ENCODE results near the gene SQOR. TPM values are rescaled to one million over a fixed set of nuclear protein-coding genes. Genes with fewer than 3 reads are reported as not detected.

Gene SQOR
- total RNA-seq, 2 donors from 2014 or later: 29.4 to 83.8 TPM

DNA sequence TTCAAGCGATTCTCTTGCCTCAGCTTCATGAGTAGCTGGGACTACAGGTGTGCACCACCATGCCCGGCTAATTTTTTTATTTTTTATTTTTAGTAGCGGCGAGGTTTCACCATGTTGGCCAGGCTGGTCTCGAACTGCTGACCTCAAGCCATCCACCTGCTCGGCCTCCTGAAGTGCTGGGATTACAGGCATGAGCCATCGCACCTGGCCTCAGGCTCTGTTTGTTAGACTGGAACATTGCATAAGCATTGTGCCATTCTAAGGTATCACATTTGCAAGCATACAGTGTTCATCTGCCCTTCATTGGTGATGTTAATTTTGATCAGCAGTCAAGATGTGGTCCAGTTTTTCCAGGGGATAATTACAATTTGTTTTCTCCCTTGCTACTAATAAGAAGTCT lies 43.0 kb downstream of the SQOR start:
- Histone ChIP-seq H3K4me3 (no peak overlapping the region), H3K36me3 (peaks cover 0 to 4% of the 10 kb centered on the region in 2 donors), H3K9me3 (no peaks in the 10 kb centered on the region), H3K27ac (no peak overlapping the region), H3K27me3 (replicated peaks; ENCODE audit: insufficient read depth) (no peaks in the 10 kb centered on the region), H3K4me1 (replicated peaks) (no peaks in the 10 kb centered on the region)
- 95% methylated on average over 7 of the region's 7 CpGs for WGBS
- TF ChIP-seq, protein P1, sequence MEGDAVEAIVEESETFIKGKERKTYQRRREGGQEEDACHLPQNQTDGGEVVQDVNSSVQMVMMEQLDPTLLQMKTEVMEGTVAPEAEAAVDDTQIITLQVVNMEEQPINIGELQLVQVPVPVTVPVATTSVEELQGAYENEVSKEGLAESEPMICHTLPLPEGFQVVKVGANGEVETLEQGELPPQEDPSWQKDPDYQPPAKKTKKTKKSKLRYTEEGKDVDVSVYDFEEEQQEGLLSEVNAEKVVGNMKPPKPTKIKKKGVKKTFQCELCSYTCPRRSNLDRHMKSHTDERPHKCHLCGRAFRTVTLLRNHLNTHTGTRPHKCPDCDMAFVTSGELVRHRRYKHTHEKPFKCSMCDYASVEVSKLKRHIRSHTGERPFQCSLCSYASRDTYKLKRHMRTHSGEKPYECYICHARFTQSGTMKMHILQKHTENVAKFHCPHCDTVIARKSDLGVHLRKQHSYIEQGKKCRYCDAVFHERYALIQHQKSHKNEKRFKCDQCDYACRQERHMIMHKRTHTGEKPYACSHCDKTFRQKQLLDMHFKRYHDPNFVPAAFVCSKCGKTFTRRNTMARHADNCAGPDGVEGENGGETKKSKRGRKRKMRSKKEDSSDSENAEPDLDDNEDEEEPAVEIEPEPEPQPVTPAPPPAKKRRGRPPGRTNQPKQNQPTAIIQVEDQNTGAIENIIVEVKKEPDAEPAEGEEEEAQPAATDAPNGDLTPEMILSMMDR (IDR thresholded peaks at IDR 0.05): no peak
- TF ChIP-seq POLR2AphosphoS5 (IDR thresholded peaks at IDR 0.05) (no peak), POLR2A (IDR thresholded peaks at IDR 0.05) (no peak)
- no peak for DNase-seq (ENCODE audit: low spot score)
- intact Hi-C loops (cut with DNase I): no loop called here

DNA sequence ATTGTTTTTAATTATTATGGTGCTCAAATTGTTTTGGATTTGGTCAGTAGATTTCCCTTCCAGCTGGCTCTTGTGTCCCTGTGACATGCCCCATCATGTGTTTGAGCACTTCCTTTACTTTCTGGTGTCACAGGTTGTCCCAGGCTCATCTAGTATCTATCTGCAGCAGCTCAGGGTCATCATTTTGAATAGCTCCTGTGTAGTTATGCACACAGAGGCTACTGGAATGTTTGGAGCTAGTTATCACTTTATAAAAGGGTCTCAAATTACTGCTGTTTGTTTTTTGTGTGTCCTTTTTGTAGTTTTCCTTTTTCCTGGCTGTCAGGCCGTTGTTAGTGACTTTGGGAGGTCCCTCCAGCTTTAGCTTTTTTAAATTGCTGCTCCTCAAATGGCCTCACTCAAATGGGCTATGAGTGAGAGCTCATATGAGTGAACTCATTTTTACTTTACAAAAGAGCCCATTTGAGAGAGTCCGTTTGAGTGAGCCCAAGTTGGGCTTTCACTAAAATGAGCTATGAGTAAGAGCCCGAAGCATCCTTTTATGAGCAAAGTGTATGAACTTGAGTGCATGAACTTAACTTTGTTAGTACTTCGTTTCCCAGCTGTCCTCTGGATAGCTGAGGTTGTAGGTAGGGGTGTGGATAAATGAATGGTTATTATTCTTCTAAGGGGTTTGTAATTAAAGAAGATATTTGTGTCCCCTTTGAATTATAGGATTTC lies 43.8 kb downstream of the SQOR start:
- intact Hi-C loops (cut with DNase I): no loop called here
- no peaks in the 10 kb centered on the region for H3K9me3 ChIP-seq
- no peaks in the 10 kb centered on the region for H3K27me3 ChIP-seq (replicated peaks; ENCODE audit: insufficient read depth)
- no peak overlapping the region for H3K27ac ChIP-seq
- no peak for TF ChIP-seq POLR2AphosphoS5 (IDR thresholded peaks at IDR 0.05)
- H3K4me1 ChIP-seq (replicated peaks): no peaks in the 10 kb centered on the region
- peaks cover 0 to 1% of the 10 kb centered on the region in 2 donors for H3K36me3 ChIP-seq
- DNase-seq (ENCODE audit: low spot score): no peak
- 62% methylated on average over 4 of the region's 4 CpGs for WGBS
- H3K4me3 ChIP-seq: no peak overlapping the region

DNA sequence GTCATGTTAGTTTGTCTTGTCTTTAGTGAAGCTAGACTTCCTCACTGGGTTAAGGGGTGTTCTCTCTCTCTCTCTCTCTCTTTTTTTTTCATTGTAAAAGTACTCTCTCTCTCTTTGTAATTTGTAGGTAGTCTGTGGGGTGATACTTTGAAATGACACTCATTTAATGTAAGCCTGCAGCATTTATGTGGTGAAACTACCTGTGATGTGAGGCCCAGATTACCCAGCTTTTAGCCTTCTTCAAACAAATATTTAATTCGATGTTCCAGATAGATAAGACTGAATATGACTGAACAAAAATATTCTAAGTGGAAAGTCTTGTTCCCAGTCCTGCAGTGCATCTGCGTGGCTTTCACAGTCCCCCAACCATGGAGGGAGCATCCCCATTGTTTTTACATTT lies 49.7 kb downstream of the SQOR start:
- WGBS: 36% methylated on average over 2 of the region's 2 CpGs
- TF ChIP-seq POLR2AphosphoS5 (IDR thresholded peaks at IDR 0.05) (no peak), POLR2A (IDR thresholded peaks at IDR 0.05) (no peak)
- TF ChIP-seq, protein P1 (IDR thresholded peaks at IDR 0.05): no peak
- DNase-seq (ENCODE audit: low spot score): no peak
- Histone ChIP-seq H3K4me1 (replicated peaks) (no peaks in the 10 kb centered on the region), H3K36me3 (no peaks in the 10 kb centered on the region), H3K9me3 (no peaks in the 10 kb centered on the region), H3K4me3 (no peak overlapping the region), H3K27ac (peak overlapping the region; percentile 2 to 32), H3K27me3 (replicated peaks; ENCODE audit: insufficient read depth) (no peaks in the 10 kb centered on the region)
- intact Hi-C loops (cut with DNase I): no loop called here

DNA sequence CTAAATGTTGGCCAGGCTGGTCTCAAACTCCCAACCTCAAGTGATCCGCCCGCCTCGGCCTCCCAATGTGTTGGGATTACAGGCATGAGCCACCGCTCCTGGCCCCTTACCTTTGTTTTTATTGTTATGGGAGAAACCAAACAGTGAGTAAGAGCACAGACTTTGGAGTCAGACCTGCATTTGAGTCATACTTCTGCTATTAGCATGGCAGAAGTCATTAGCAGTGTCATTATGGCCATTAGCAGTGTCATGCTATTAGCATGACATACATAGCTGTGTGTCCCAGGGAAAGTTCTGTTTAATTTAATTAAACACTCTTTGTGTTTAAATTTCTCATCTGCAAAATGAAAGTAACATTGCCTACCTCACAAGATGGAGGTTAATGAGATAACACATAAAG lies 54.8 kb downstream of the SQOR start:
- no peak for DNase-seq (ENCODE audit: low spot score)
- no peak overlapping the region for H3K4me3 ChIP-seq
- H3K4me1 ChIP-seq (replicated peaks): no peaks in the 10 kb centered on the region
- no peaks in the 10 kb centered on the region for H3K27me3 ChIP-seq (replicated peaks; ENCODE audit: insufficient read depth)
- 96% methylated on average over 4 of the region's 4 CpGs for WGBS
- intact Hi-C loops (cut with DNase I): no loop called here
- H3K36me3 ChIP-seq: no peaks in the 10 kb centered on the region
- no peak for TF ChIP-seq POLR2A (IDR thresholded peaks at IDR 0.05)
- TF ChIP-seq, protein P1 (IDR thresholded peaks at IDR 0.05): no peak
- no peak for TF ChIP-seq POLR2AphosphoS5 (IDR thresholded peaks at IDR 0.05)
- H3K9me3 ChIP-seq: no peaks in the 10 kb centered on the region
- H3K27ac ChIP-seq: no peak overlapping the region

DNA sequence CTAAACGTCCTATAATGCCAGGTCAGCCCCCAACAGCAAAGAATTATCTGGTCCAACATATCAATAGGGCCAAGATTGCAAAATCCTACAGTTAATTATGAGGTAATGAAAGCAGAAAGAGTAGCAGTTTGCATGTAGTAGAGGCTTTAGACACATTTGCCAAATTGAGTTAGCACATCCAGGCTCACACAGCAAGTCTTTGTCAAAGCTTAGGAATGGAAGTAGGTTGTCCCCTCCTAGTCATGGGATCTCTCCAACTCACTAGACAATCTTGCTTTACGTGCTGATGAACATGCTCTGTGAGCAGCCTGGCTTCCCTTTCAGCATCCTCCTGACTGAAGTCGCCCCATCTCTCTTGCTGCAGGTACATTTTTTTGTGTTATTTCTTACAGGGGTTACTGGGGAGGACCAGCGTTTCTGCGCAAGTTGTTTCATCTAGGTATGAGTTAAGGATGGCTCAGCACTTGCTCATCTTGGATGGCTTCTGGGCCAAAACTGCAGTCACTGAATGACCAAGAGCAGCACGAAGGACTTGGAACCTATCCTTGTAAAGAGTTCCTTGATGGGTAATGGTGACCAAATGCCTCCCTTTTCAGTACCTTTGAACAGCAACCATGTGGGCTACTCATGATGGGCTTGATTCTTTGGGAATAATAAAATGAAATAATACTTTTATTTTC lies 55.9 kb downstream of the SQOR start:
- no peaks in the 10 kb centered on the region for H3K36me3 ChIP-seq
- DNase-seq (ENCODE audit: low spot score): no peak
- TF ChIP-seq, protein P1 (IDR thresholded peaks at IDR 0.05): no peak
- TF ChIP-seq POLR2AphosphoS5 (IDR thresholded peaks at IDR 0.05) (no peak), POLR2A (IDR thresholded peaks at IDR 0.05) (no peak)
- H3K27ac ChIP-seq: no peak overlapping the region
- H3K4me1 ChIP-seq (replicated peaks): no peaks in the 10 kb centered on the region
- H3K27me3 ChIP-seq (replicated peaks; ENCODE audit: insufficient read depth): no peaks in the 10 kb centered on the region
- H3K4me3 ChIP-seq: no peak overlapping the region
- intact Hi-C loops (cut with DNase I): no loop called here
- 89% methylated on average over 6 of the region's 6 CpGs for WGBS
- no peaks in the 10 kb centered on the region for H3K9me3 ChIP-seq
